ENCODE data around the gene PARD6B.
"Not testable (repeated sequence)": the region's sequence is repeated elsewhere in the genome, so short reads cannot be mapped to it uniquely, and the experiment has no call there.

The PARD6B gene

GRCh38 chr20:50778994-50779393 lies 47.6 kb downstream of the PARD6B start:
- not testable (repeated sequence) for DNase-seq

GRCh38 chr20:50783390-50783789 lies 52.0 kb downstream of the PARD6B start:
- no peak for DNase-seq

GRCh38 chr20:50783903-50784302 lies 52.5 kb downstream of the PARD6B start:
- no peak for DNase-seq

GRCh38 chr20:50784464-50784863 lies 53.1 kb downstream of the PARD6B start:
- DNase-seq: no peak

GRCh38 chr20:50786703-50787102 lies 55.3 kb downstream of the PARD6B start:
- DNase-seq: no peak

- DNase-seq: no peak
These were observed 55.8 kb downstream of the PARD6B start for GRCh38 chr20:50787181-50787580.

- DNase-seq: no peak
These were observed 56.9 kb downstream of the PARD6B start for GRCh38 chr20:50788045-50788991.

- no peak for DNase-seq
These were observed 58.7 kb downstream of the PARD6B start for GRCh38 chr20:50789968-50790650.

- peak; percentile 92 for DNase-seq
These were observed 59.4 kb downstream of the PARD6B start for GRCh38 chr20:50790651-50791277.

GRCh38 chr20:50792708-50793574 lies 61.6 kb downstream of the PARD6B start:
- no peak for DNase-seq

GRCh38 chr20:50793575-50794016 lies 62.2 kb downstream of the PARD6B start:
- not testable (repeated sequence) for DNase-seq

GRCh38 chr20:50794181-50794845 lies 62.9 kb downstream of the PARD6B start:
- no peak for DNase-seq

- peak; percentile 73 for DNase-seq
These were observed 63.7 kb downstream of the PARD6B start, which contains the start of gene BCAS4 for GRCh38 chr20:50794846-50795634. BCAS4 (plus strand) TSS chr20:50795061; CDS start chr20:50795084, 23 bp downstream.

GRCh38 chr20:50797142-50797541 lies 65.8 kb downstream of the PARD6B start:
- no peak for DNase-seq

GRCh38 chr20:50798650-50799049 lies 67.3 kb downstream of the PARD6B start:
- no peak for DNase-seq

GRCh38 chr20:50799176-50799889 lies 68.0 kb downstream of the PARD6B start:
- no peak for DNase-seq

- DNase-seq: no peak
These were observed 68.6 kb downstream of the PARD6B start for GRCh38 chr20:50799890-50800550.

- DNase-seq: not testable (repeated sequence)
These were observed 69.8 kb downstream of the PARD6B start for GRCh38 chr20:50800986-50801746.

GRCh38 chr20:50801747-50802125 lies 70.4 kb downstream of the PARD6B start:
- DNase-seq: no peak

All from NCI-H510A (cell line).